GM23248 (cell line): ENCODE measurements around the gene CTIF. TPM values are rescaled to one million over a fixed set of nuclear protein-coding genes. Genes with fewer than 3 reads are reported as not detected.

Experiments used
- DNase-seq: peaks from one replicate; pipeline ENCODE4 v3.0.0-alpha.2; 2015
- H2AFZ ChIP-seq: fragments of 200-600 bp; sonication (generic); 2 replicates; pipeline ENCODE4 v1.6.1; 2016; ENCODE audit warnings: antibody characterized with exemption
- H3F3A ChIP-seq: fragments of 200-600 bp; sonication (generic); 2 replicates; pipeline ENCODE4 v1.6.1; 2016; ENCODE audit warnings: mild to moderate bottlenecking, antibody characterized with exemption, mixed run types; ENCODE audit not compliant: insufficient read depth
- H3K27ac ChIP-seq: fragments of 200-600 bp; sonication (generic); 2 replicates; pipeline ENCODE4 v1.5.1; 2016; ENCODE audit warnings: mild to moderate bottlenecking
- H3K27me3 ChIP-seq: fragments of 200-600 bp; sonication (generic); replicated peaks from 2 replicates; pipeline ENCODE4 v1.6.1; 2016; ENCODE audit warnings: mild to moderate bottlenecking; ENCODE audit not compliant: insufficient read depth
- H3K36me3 ChIP-seq: fragments of 200-600 bp; sonication (generic); 2 replicates; pipeline ENCODE4 v1.6.1; 2016; ENCODE audit warnings: low read depth, mild to moderate bottlenecking
- H3K4me1 ChIP-seq: fragments of 200-600 bp; sonication (generic); 2 replicates; pipeline ENCODE4 v1.6.1; 2016; ENCODE audit warnings: mild to moderate bottlenecking; ENCODE audit not compliant: insufficient read depth
- H3K4me2 ChIP-seq: fragments of 200-600 bp; sonication (generic); one replicate; pipeline ENCODE4 v1.6.1; 2016; ENCODE audit warnings: mild to moderate bottlenecking; ENCODE audit not compliant: unreplicated experiment
- H3K4me3 ChIP-seq: fragments of 200-600 bp; sonication (generic); 2 replicates; pipeline ENCODE4 v1.5.1; 2016; ENCODE audit warnings: mild to moderate bottlenecking
- H3K79me2 ChIP-seq: fragments of 200-600 bp; sonication (generic); 2 replicates; pipeline ENCODE4 v1.6.1; 2016; ENCODE audit warnings: mild to moderate bottlenecking; ENCODE audit not compliant: insufficient read depth
- H3K9ac ChIP-seq: fragments of 200-600 bp; sonication (generic); 2 replicates; pipeline ENCODE4 v1.6.1; 2016; ENCODE audit warnings: mild to moderate bottlenecking
- H3K9me2 ChIP-seq: fragments of 200-600 bp; sonication (generic); 2 replicates; pipeline ENCODE4 v1.6.1; 2016; ENCODE audit warnings: mixed run types, mild to moderate bottlenecking, moderate library complexity; ENCODE audit not compliant: insufficient read depth
- H3K9me3 ChIP-seq: fragments of 200-600 bp; sonication (generic); one replicate; pipeline ENCODE4 v1.6.1; 2017; ENCODE audit warnings: low read depth
- H4K20me1 ChIP-seq: fragments of 200-600 bp; sonication (generic); 2 replicates; pipeline ENCODE4 v1.6.0; 2016; ENCODE audit not compliant: insufficient read depth
- EZH2 ChIP-seq: fragments of 200-600 bp; sonication (generic); IDR thresholded peaks from 2 replicates; pipeline ENCODE4 v1.6.1; 2018; ENCODE audit warnings: antibody characterized with exemption, mild to moderate bottlenecking; ENCODE audit not compliant: insufficient read depth, poor library complexity, severe bottlenecking
- EZH2phosphoT487 ChIP-seq: fragments of 200-600 bp; sonication (generic); IDR thresholded peaks from 2 replicates; pipeline ENCODE4 v1.6.1; 2018; ENCODE audit warnings: antibody characterized with exemption, moderate library complexity, mild to moderate bottlenecking, low read depth; ENCODE audit not compliant: insufficient read depth
- WGBS, 2 experiments: methylation state at CpG; one replicate each; pipeline ENCODE4 v1.1.6; 2015 to 2017; ENCODE audit warnings: low lambda C conversion rate in 2 of 2, low coverage in 1 of 2; ENCODE audit errors: missing lambda C conversion rate in 2 of 2; 5-methylcytosine and 5-hydroxymethylcytosine counted together
- in situ Hi-C: fragments of 300-500 bp; cut with MboI; formaldehyde crosslinking; loops from 2 replicates; pipeline ENCODE4 v1.15.0; 2020
- polyA plus RNA-seq: library from polyadenylated mRNA; unstranded; fragments of >200 nt; fragmentation: Nextera tagmentation; extraction: Ambion mirVana; gene quantifications from 2 replicates; pipeline ENCODE4 v1.2.1, GENCODE V29; 2016
- total RNA-seq: library from RNA; depleted of rRNA; stranded (reverse); fragments of >200 nt; shearing (Covaris generic); gene quantifications from 2 replicates; pipeline ENCODE4 v1.2.3, GENCODE V29; 2014

CTIF gene
- total and polyA plus RNA-seq, 2 experiments from 2014 or later: 21.5 to 46.8 TPM

DNA sequence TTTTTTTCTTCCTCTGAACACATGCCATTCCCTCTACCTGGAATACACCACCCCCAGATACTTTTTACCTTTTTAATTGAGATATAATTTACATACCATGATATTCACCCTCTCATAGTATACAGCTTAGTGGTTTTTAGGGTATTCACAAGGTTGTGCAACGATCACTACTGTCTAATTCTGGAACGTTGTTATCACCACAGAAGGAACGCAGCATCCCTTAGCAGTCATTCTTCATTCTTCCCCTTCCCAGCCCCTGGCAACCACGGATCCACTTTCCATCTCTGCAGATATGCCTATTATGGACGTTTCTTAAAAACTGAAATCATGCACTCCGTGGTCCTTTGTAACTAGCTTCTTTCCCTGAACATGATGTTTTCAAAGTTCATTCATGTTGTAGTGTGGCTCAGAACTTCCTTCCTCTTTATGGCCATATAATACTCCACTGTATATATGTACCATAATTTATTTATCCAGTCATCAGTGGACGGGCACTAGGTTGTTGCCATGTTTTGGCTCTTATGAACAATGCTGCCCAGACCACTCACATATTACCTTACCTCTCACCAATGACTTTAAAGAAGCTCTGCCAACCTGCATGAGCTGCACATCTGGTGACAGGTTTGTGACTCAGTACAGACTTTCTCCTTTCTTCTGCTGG, 168.9 kb downstream of the CTIF start:
- Histone ChIP-seq H2AFZ (no peak overlapping the region), H3K9ac (no peak overlapping the region), H3K9me3 (no peaks in the 10 kb centered on the region), H3K9me2 (no peaks in the 10 kb centered on the region), H3K4me3 (no peak overlapping the region), H3K27ac (no peak overlapping the region), H3F3A (no peaks in the 10 kb centered on the region), H3K36me3 (0 out of 2 replicates have a peak, but pooled peaks cover 3% of the 10 kb centered on the region), H3K27me3 (no peaks in the 10 kb centered on the region), H3K4me1 (no peaks in the 10 kb centered on the region), H3K4me2 (no peak overlapping the region), H3K79me2 (peaks cover 23% of the 10 kb centered on the region), H4K20me1 (no peaks in the 10 kb centered on the region)
- in situ Hi-C loops: no loop called here
- TF ChIP-seq EZH2 (no peak), EZH2phosphoT487 (no peak)
- DNase-seq: no peak
- WGBS, 2 experiments: 89 to 91% methylated on average over 7 of the region's 7 CpGs

DNA sequence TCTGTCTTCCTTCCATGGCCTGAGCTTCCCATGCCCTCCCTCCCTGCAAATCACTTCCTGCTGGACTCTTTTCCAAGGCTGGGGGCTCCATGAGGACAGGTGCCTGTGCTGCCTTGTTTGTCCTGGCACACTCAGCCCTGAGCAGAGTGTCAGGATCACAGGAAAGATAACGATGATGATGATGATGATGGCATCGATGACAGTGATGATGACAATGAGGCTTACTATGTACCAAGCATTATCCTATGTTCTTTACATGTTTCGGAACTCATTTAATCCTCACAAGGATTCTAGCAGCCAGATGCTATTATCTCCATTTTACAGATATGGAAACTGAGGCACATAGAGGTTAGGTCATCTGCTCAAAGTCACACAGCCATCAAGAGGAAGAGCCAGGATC, 170.0 kb downstream of the CTIF start:
- H3K27ac ChIP-seq: no peak overlapping the region
- DNase-seq: no peak
- H3K4me2 ChIP-seq: no peak overlapping the region
- TF ChIP-seq EZH2phosphoT487 (no peak), EZH2 (no peak)
- no peak overlapping the region for H3K4me3 ChIP-seq
- no peaks in the 10 kb centered on the region for H3K4me1 ChIP-seq
- in situ Hi-C loops: no loop called here
- no peaks in the 10 kb centered on the region for H3K9me2 ChIP-seq
- 0 out of 2 replicates have a peak, but pooled peaks cover 3% of the 10 kb centered on the region for H3K36me3 ChIP-seq
- no peak overlapping the region for H3K9ac ChIP-seq
- no peaks in the 10 kb centered on the region for H4K20me1 ChIP-seq
- no peak overlapping the region for H2AFZ ChIP-seq
- H3K79me2 ChIP-seq: peaks cover 25% of the 10 kb centered on the region
- WGBS, 2 experiments: 88% methylated on average over 3 of the region's 3 CpGs
- no peaks in the 10 kb centered on the region for H3K9me3 ChIP-seq
- H3K27me3 ChIP-seq: no peaks in the 10 kb centered on the region
- H3F3A ChIP-seq: no peaks in the 10 kb centered on the region

DNA sequence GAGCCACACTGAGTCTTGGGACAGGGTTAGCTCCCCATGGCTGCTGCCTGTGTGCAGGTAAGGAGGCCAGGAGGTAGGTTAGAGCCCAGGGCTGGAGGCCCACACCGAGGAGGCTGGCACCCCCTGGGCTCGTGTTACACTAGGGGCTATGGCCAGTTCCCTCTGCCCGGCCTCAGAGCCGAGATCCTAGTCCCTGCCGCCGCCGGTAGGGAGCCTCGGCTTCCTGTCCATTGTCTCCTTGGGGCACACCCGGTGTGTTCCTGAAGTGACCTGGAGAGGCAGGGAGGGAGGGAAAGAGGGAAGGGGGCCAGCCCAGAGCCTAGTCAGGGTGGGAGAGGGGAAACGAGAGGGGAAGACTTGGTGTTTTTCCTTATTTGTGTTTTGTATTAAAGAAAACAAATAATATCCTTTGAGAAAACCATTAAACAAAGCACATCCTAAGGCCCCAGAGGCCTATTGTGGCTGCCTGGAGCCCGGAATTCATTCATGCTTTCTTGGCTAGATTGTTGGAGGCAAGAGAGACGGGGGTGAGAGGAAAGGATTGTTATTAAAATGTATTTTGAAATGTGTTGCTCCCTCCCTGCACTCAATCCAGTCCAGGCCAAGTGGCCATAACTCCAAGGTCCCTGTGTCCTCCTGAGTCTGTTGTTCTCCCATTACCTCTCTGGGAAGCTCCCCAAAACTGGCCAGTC, 170.7 kb downstream of the CTIF start:
- H3K27ac ChIP-seq: no peak overlapping the region
- no peaks in the 10 kb centered on the region for H4K20me1 ChIP-seq
- H3K9me2 ChIP-seq: no peaks in the 10 kb centered on the region
- H2AFZ ChIP-seq: no peak overlapping the region
- no peaks in the 10 kb centered on the region for H3K27me3 ChIP-seq
- H3K4me2 ChIP-seq: no peak overlapping the region
- H3F3A ChIP-seq: no peaks in the 10 kb centered on the region
- no peaks in the 10 kb centered on the region for H3K4me1 ChIP-seq
- H3K9me3 ChIP-seq: no peaks in the 10 kb centered on the region
- H3K9ac ChIP-seq: no peak overlapping the region
- TF ChIP-seq EZH2phosphoT487 (no peak), EZH2 (no peak)
- H3K79me2 ChIP-seq: peaks cover 26% of the 10 kb centered on the region
- no peak for DNase-seq
- 0 out of 2 replicates have a peak, but pooled peaks cover 3% of the 10 kb centered on the region for H3K36me3 ChIP-seq
- 87 to 89% methylated on average over 12 of the region's 12 CpGs for WGBS, 2 experiments
- in situ Hi-C loops: no loop called here
- H3K4me3 ChIP-seq: no peak overlapping the region

DNA sequence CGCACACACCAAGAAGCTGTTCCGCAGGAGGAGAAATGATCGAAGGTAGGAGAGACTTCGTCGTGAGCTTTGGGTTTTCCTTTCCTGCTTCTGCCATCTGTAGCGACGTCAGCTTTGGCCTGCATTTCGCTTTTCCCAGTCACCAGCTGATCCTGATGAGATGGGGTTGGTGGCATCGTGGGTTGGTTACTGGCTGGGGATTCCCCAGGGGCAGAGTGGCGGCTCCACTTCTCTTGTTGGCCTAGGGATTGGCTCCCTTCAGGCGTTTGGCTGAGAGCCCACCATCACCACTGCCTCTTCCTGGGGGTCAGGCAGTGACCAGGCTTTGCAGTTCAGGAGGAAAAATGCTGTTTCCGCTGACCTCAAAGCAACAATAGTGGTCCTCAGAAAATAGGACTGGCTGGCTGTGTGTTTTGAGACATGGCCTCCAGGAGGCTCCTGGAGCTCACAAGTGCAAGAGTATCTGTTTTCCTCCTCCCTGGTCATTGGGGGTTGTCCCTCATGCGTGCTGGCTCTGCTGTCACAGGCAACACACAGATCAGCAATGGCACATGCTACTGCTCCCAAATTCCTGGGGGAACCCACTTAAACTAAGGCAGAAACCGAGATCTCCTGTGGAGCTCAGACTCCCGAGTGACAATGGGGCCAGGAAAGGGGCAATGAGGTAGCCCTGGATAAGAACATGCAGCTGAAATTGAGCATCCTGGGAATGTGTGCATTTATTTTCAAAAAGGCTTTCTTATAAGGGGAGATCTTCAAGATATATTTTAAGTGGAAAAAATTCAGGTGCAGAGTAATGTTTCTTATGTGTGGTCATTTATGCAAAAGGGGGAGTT, 173.0 kb downstream of the CTIF start:
- Histone ChIP-seq H3K4me3 (no peak overlapping the region), H3K27ac (no peak overlapping the region; the same call in 1 of the 2 replicates), H3K9ac (no peak overlapping the region), H3K4me1 (peaks cover 11% of the 10 kb centered on the region), H3F3A (no peaks in the 10 kb centered on the region), H3K9me3 (no peaks in the 10 kb centered on the region), H3K79me2 (peaks cover 32% of the 10 kb centered on the region), H3K4me2 (no peak overlapping the region), H3K27me3 (no peaks in the 10 kb centered on the region), H3K9me2 (no peaks in the 10 kb centered on the region), H4K20me1 (no peaks in the 10 kb centered on the region), H3K36me3 (0 out of 2 replicates have a peak, but pooled peaks cover 3% of the 10 kb centered on the region), H2AFZ (no peak overlapping the region)
- WGBS, 2 experiments: 69 to 73% methylated on average over 15 of the region's 15 CpGs
- in situ Hi-C loops: no loop called here
- DNase-seq: peak; percentile 66
- TF ChIP-seq EZH2 (no peak), EZH2phosphoT487 (no peak)
